Stimulated activated CD8-positive, alpha-beta memory T cell treated with anti-CD3 and anti-CD28 coated beads, Interleukin-4, amount 100 ng/mL, for 24 hours (primary cell): ENCODE results near the gene RPS16.

Experiments
- DNase-seq: peaks from one replicate; pipeline ENCODE4 v3.0.0-alpha.2; 2020; ENCODE audit warnings: low read depth

RPS16 gene

GRCh38 chr19:39449116-39449797, 13.5 kb upstream of the RPS16 start:
- DNase-seq: no peak

- DNase-seq: no peak
Observed at GRCh38 chr19:39448271-39448670, 12.5 kb upstream of the RPS16 start.

- no peak for DNase-seq
Observed at GRCh38 chr19:39446365-39447084, 10.8 kb upstream of the RPS16 start.

- DNase-seq: peak; percentile 96
Observed at GRCh38 chr19:39445196-39446111, 9.7 kb upstream of the RPS16 start, which contains the start of gene SUPT5H. SUPT5H (plus strand) TSS chr19:39445582; CDS start chr19:39445891, 309 bp downstream.

- no peak for DNase-seq
Observed at GRCh38 chr19:39444598-39445195, 8.9 kb upstream of the RPS16 start.

GRCh38 chr19:39438270-39438934, 2.7 kb upstream of the RPS16 start:
- DNase-seq: no peak

- no peak for DNase-seq
Observed at GRCh38 chr19:39436350-39436716, 584 bp upstream of the RPS16 start.

- DNase-seq: no peak
Observed at GRCh38 chr19:39434123-39435076, 1.3 kb downstream of the RPS16 start.

- DNase-seq: no peak
Observed at GRCh38 chr19:39433480-39434079, 2.2 kb downstream of the RPS16 start.

GRCh38 chr19:39432677-39433025, 3.1 kb downstream of the RPS16 start:
- no peak for DNase-seq

- DNase-seq: no peak
Observed at GRCh38 chr19:39430675-39431593, 4.8 kb downstream of the RPS16 start.

GRCh38 chr19:39428283-39429112, 7.3 kb downstream of the RPS16 start:
- no peak for DNase-seq

- DNase-seq: no peak
Observed at GRCh38 chr19:39427707-39428106, 8.0 kb downstream of the RPS16 start.

- DNase-seq: no peak
Observed at GRCh38 chr19:39426170-39426569, 9.6 kb downstream of the RPS16 start.

GRCh38 chr19:39425744-39426143, 10.0 kb downstream of the RPS16 start:
- DNase-seq: no peak

- DNase-seq: no peak
Observed at GRCh38 chr19:39424934-39425333, 10.8 kb downstream of the RPS16 start.

- no peak for DNase-seq
Observed at GRCh38 chr19:39423258-39424086, 12.3 kb downstream of the RPS16 start.
